Stimulated activated CD8-positive, alpha-beta memory T cell treated with anti-CD3 and anti-CD28 coated beads, Interleukin-2, amount 100 ng/mL, for 48 hours (primary cell): ENCODE data around the gene PTCH2.
"Not testable (repeated sequence)": the region's sequence is repeated elsewhere in the genome, so short reads cannot be mapped to it uniquely, and the experiment has no call there.

Source experiments
- DNase-seq, 2 donors: peaks; one replicate each; pipeline ENCODE4 v3.0.0-alpha.2; 2020; ENCODE audit warnings: low read depth in 2 of 2

PTCH2 gene

GRCh38 chr1:44819608-44820327 lies 23.3 kb downstream of the PTCH2 start:
- peak; percentile 69 to 75 for DNase-seq

- no peak for DNase-seq
These were observed 23.9 kb downstream of the PTCH2 start for GRCh38 chr1:44819196-44819607.

GRCh38 chr1:44817771-44818495 lies 25.1 kb downstream of the PTCH2 start:
- no peak for DNase-seq

GRCh38 chr1:44817307-44817706 lies 25.7 kb downstream of the PTCH2 start:
- no peak for DNase-seq

- DNase-seq, result not testable (repeated sequence)
These were observed 27.1 kb downstream of the PTCH2 start for GRCh38 chr1:44815926-44816325.

GRCh38 chr1:44812822-44813543 lies 30.1 kb downstream of the PTCH2 start:
- no peak for DNase-seq

GRCh38 chr1:44811234-44811633 lies 31.8 kb downstream of the PTCH2 start:
- DNase-seq, result no peak

- not testable (repeated sequence) for DNase-seq
These were observed 32.3 kb downstream of the PTCH2 start for GRCh38 chr1:44810762-44811105.

GRCh38 chr1:44810101-44810761 lies 32.8 kb downstream of the PTCH2 start:
- no peak for DNase-seq

GRCh38 chr1:44808938-44809917 lies 33.8 kb downstream of the PTCH2 start:
- peak; percentile 72 to 84 for DNase-seq

GRCh38 chr1:44808063-44808937 lies 34.8 kb downstream of the PTCH2 start, which contains the start of gene BTBD19:
TSS of gene BTBD19 (plus strand) at chr1:44808523. CDS start at chr1:44808821, 298 bp downstream.
- peak; percentile 66 to 68 for DNase-seq

- DNase-seq, result peak; percentile 82 to 86
These were observed 35.5 kb downstream of the PTCH2 start for GRCh38 chr1:44807364-44808062.

GRCh38 chr1:44806704-44807363 lies 36.2 kb downstream of the PTCH2 start, which contains the start of gene DYNLT4:
TSS of gene DYNLT4 (minus strand) at chr1:44807351. CDS start at chr1:44806668, 683 bp downstream.
- no peak for DNase-seq

GRCh38 chr1:44806025-44806703 lies 36.9 kb downstream of the PTCH2 start:
- DNase-seq, result no peak

GRCh38 chr1:44805311-44806024 lies 37.6 kb downstream of the PTCH2 start:
- DNase-seq, result no peak

- DNase-seq, result no peak
These were observed 39.5 kb downstream of the PTCH2 start for GRCh38 chr1:44803312-44804095.

- no peak for DNase-seq
These were observed 40.1 kb downstream of the PTCH2 start for GRCh38 chr1:44803062-44803311.
